HepG2 (cell line): ENCODE data around the gene CACNG5. TPM values are rescaled to one million over a fixed set of nuclear protein-coding genes. Genes with fewer than 3 reads are reported as not detected.

Experiments used
- ATAC-seq: fragments of 200-7000 bp; cut with Tn5 transposase; 3 replicates; pipeline ENCODE4 v1.9.1; 2020; ENCODE audit warnings: mild to moderate bottlenecking, moderate library complexity
- BruUV-seq: library from RNA; stranded (reverse); fragments of 400-500 nt; replicated peaks from 2 replicates; lab custom pipeline; 2021; lab: Mats Ljungman, UMichigan
- CTCF ChIA-PET: fragments of 300-600 bp; formaldehyde crosslinking; extraction: SDS; loops from one replicate; lab custom pipeline; 2021; ENCODE audit warnings: low total read pairs, inconsistent platforms, low intra/inter-chr PET ratio; lab: Yijun Ruan, JAX
- POLR2A ChIA-PET: fragments of 350-600 bp; sonication (Branson Sonifier 250); formaldehyde crosslinking; loops from one replicate; lab custom pipeline; 2020; ENCODE audit warnings: antibody characterized with exemption, inconsistent platforms; lab: Yijun Ruan, JAX
- DNase-seq: peaks from one replicate; pipeline ENCODE4 v3.0.0-alpha.2; 2015; ENCODE audit warnings: low spot score
- FAIRE-seq: peaks from 3 replicates; lab custom pipeline; 2011; peaks lifted over from hg19 to GRCh38; lab: Jason Lieb, UNC
- H2AFZ ChIP-seq: one replicate; pipeline ENCODE4 v1.6.1; 2011; ENCODE audit warnings: low read length, inconsistent platforms
- H3K27ac ChIP-seq: fragments of 300-600 bp; 3 replicates; pipeline ENCODE4 v1.8.0; 2011; ENCODE audit warnings: mixed run types, mild to moderate bottlenecking, mixed read lengths, low read length, inconsistent platforms; ENCODE audit not compliant: insufficient read depth; ENCODE audit errors: extremely low read length
- H3K27me3 ChIP-seq, 2 experiments: fragments of 200-600 bp in 1 of 2; 2 replicates in 1 of 2; 3 replicates in 1 of 2; pipeline versions ENCODE4 v1.6.0 to v1.8.0; 2011; ENCODE audit warnings: low read length in 2 of 2, mild to moderate bottlenecking in 2 of 2, moderate library complexity in 2 of 2, inconsistent platforms in 1 of 2; ENCODE audit not compliant: insufficient read depth in 2 of 2, control insufficient read depth in 1 of 2
- H3K36me3 ChIP-seq, 2 experiments: fragments of 200-600 bp in 1 of 2; replicated peaks in 1 of 2; 2 replicates in 1 of 2; 3 replicates in 1 of 2; pipeline versions ENCODE4 v1.5.1 to v1.8.0; 2011; ENCODE audit warnings: low read length in 2 of 2, inconsistent platforms in 1 of 2; ENCODE audit not compliant: insufficient read depth in 2 of 2, control insufficient read depth in 1 of 2
- H3K4me1 ChIP-seq: 2 replicates; pipeline ENCODE4 v1.5.1; 2012; ENCODE audit warnings: low read length, inconsistent platforms; ENCODE audit not compliant: insufficient read depth
- H3K4me2 ChIP-seq: 2 replicates; pipeline ENCODE4 v1.6.0; 2011; ENCODE audit warnings: low read depth, low read length, inconsistent platforms
- H3K4me3 ChIP-seq, 3 experiments: fragments of 200-600 bp in 1 of 3; sonication (generic), shearing (Covaris generic) in 1 of 3; replicated peaks in 1 of 3; 2 replicates each; pipeline ENCODE4 v1.5.1; 2011 to 2016; ENCODE audit warnings: low read length in 3 of 3, inconsistent platforms in 2 of 3, low read depth in 2 of 3, mild to moderate bottlenecking in 2 of 3, control low read depth in 1 of 3, mixed read lengths in 1 of 3; ENCODE audit not compliant: insufficient read depth in 1 of 3
- H3K79me2 ChIP-seq: one replicate; pipeline ENCODE4 v1.6.1; 2011; ENCODE audit warnings: low read length, inconsistent platforms; ENCODE audit not compliant: insufficient read depth
- H3K9ac ChIP-seq: 2 replicates; pipeline ENCODE4 v1.6.0; 2011; ENCODE audit warnings: mild to moderate bottlenecking, low read depth, low read length, inconsistent platforms; ENCODE audit not compliant: insufficient read depth
- H3K9me3 ChIP-seq: 2 replicates; pipeline ENCODE4 v1.5.1; 2012; ENCODE audit warnings: mild to moderate bottlenecking, low read length
- H4K20me1 ChIP-seq: 2 replicates; pipeline ENCODE4 v1.6.0; 2011; ENCODE audit warnings: inconsistent platforms, mild to moderate bottlenecking, low read length, moderate library complexity; ENCODE audit not compliant: insufficient read depth
- FOSL1 ChIP-seq: sonication (generic); formaldehyde crosslinking; IDR thresholded peaks from 2 replicates; pipeline ENCODE4 v1.9.0; 2021; ENCODE audit warnings: missing genetic modification reagents, borderline replicate concordance
- KAT7 ChIP-seq: IDR thresholded peaks from 2 replicates; pipeline ENCODE4 v1.6.1; 2018; ENCODE audit warnings: borderline replicate concordance, missing compliant biosample characterization
- KLF13 ChIP-seq: sonication (generic); formaldehyde crosslinking; IDR thresholded peaks from 2 replicates; pipeline ENCODE4 v1.4.0; 2020; ENCODE audit warnings: mild to moderate bottlenecking, missing genetic modification reagents
- KLF16 ChIP-seq, 2 experiments: sonication (generic) in 1 of 2; formaldehyde crosslinking in 1 of 2; IDR thresholded peaks; 2 replicates each; pipeline versions ENCODE4 v1.6.1 to v1.8.0; 2016 to 2023; ENCODE audit warnings: missing genetic modification reagents in 2 of 2, missing compliant biosample characterization in 1 of 2
- RXRB ChIP-seq: IDR thresholded peaks from 2 replicates; pipeline ENCODE4 v1.6.1; 2016; ENCODE audit warnings: borderline replicate concordance, missing genetic modification reagents, missing compliant biosample characterization
- ZNF792 ChIP-seq: IDR thresholded peaks from 2 replicates; pipeline ENCODE4 v1.6.1; 2016
- ZUFSP ChIP-seq: sonication (generic); formaldehyde crosslinking; IDR thresholded peaks from 2 replicates; pipeline ENCODE4 v1.9.0; 2021; ENCODE audit warnings: missing genetic modification reagents, mild to moderate bottlenecking, borderline replicate concordance
- WGBS: methylation state at CpG from one replicate; pipeline ENCODE4 v1.1.6; 2017; ENCODE audit warnings: low lambda C conversion rate; 5-methylcytosine and 5-hydroxymethylcytosine counted together
- in situ Hi-C: cut with HindIII; loops from 2 replicates; pipeline ENCODE4 v1.10.0; 2017; ENCODE audit warnings: low pct_unique_long_range_greater_than_20kb; ENCODE audit not compliant: extremely low pct_ligation_motif_present
- intact Hi-C: fragments of 100-400 bp; cut with micrococcal nuclease; formaldehyde crosslinking; loops from one replicate; pipeline ENCODE4 v1.10.0; 2022; ENCODE audit not compliant: unreplicated experiment
- polyA plus RNA-seq, 8 experiments: library from polyadenylated mRNA; depleted of rRNA in 3 of 8; stranded (reverse) in 7 of 8; unstranded in 1 of 8; fragments of >200 nt; fragmentation: Illumina TruSeq in 4 of 8; extraction: Trizol in 4 of 8; gene quantifications; 2 replicates each; pipeline versions ENCODE4 v1.2.1 to v1.2.3, GENCODE V29; 2011 to 2016; ENCODE audit warnings: low read depth in 4 of 8, missing spikeins in 1 of 8, mixed read lengths in 1 of 8; ENCODE audit not compliant: insufficient read depth in 1 of 8
- total RNA-seq, 5 experiments: library from RNA; depleted of rRNA; stranded (reverse); fragments of >200 nt; fragmentation: Illumina TruSeq; extraction: Trizol; gene quantifications; 2 replicates each; pipeline ENCODE4 v1.2.3, GENCODE V29; 2016; ENCODE audit warnings: low read depth in 1 of 5

CACNG5 gene
- total and polyA plus RNA-seq, 2 of the 13 experiments (the other 11 are each of a cell fraction or from before 2014, with no cell fraction given): not detected

DNA sequence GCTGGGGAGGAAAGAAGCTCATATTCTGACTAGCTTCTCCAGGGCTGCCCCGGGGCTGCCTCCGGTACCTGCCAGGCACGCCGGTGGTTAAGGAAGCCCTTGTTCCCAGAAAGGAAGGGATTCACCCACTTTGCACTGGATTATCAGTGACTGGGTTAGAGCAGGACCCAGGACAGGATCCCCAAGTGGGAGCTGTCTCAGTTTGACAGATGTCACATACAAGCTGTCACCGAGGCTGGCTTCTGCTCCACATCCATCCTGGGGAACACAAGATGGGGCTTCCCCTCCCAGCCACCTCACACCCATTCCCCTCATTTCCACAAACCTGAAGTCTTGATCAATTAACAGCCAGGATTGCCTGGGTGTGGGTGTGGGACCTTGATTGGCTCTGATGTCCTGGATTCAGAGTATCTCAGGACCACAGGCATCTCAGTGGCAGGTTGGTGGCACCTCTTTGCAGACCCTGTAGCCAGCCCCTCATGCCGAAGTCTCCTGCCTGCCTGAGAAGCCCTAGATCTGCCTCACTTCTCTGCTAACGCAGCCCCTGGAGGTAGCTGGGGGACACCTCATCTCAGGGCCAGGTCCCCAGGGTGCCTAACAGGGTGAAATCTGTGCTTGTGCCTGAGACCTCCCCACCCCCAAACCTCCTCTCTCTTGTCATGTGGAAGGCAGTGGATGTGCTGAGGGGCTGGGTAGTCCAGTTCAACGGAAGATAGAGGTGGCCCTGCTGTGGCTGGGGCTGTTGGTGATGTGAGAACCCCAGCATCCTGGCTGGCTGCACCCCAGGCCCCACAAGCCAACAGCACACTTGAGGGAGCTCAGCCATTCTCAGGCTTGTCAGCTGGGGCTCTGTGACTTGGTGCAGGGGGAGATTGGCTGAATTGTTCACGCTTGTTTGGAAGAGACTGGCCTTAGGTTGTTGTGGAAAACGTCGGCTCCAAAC is 1.4 kb downstream of the CACNG5 start:
- FAIRE-seq: no peak
- peak; percentile 22 for ATAC-seq
- 19% methylated on average over 9 of the region's 11 CpGs for WGBS
- Histone ChIP-seq H3K4me2 (no peak overlapping the region), H3K4me3 (no peak overlapping the region), H3K36me3 (no peaks in the 10 kb centered on the region), H3K79me2 (no peaks in the 10 kb centered on the region), H2AFZ (no peak overlapping the region), H3K4me1 (no peaks in the 10 kb centered on the region), H3K9ac (no peak overlapping the region), H3K9me3 (no peaks in the 10 kb centered on the region), H3K27ac (no peak overlapping the region), H3K27me3 (peaks cover 8 to 70% of the 10 kb centered on the region in 2 experiments), H4K20me1 (no peaks in the 10 kb centered on the region)
- CTCF ChIA-PET: no interaction called here
- in situ Hi-C loops (no loop called here), intact Hi-C loops (no loop called here)
- POLR2A ChIA-PET: no interaction called here
- TF ChIP-seq RXRB (no peak), ZUFSP (CRISPR knock-in tag) (no peak), KLF13 (CRISPR knock-in tag) (no peak), KLF16 (CRISPR knock-in tag; IDR thresholded peaks at IDR 0.05) (no peak), KAT7 (CRISPR knock-in tag) (no peak), FOSL1 (CRISPR knock-in tag) (no peak), ZNF792 (CRISPR knock-in tag) (no peak)
- no TSS peak for BruUV-seq
- DNase-seq: no peak
